Jurkat, Clone E6-1 (cell line): ENCODE measurements around the gene NYAP1.
A peak's percentile ranks its signal among the peaks of the same experiment; 100 is the strongest.
"Not testable (repeated sequence)": the region's sequence is repeated elsewhere in the genome, so short reads cannot be mapped to it uniquely, and the experiment has no call there.

Experiments
- DNase-seq: peaks from one replicate; pipeline ENCODE4 v3.0.0-alpha.2; 2011; ENCODE audit warnings: low read depth, low spot score
- H3K4me3 ChIP-seq: 2 replicates; pipeline ENCODE4 v1.5.1; 2011; ENCODE audit warnings: mild to moderate bottlenecking, low read length, control low read depth, moderate library complexity

Gene NYAP1

GRCh38 chr7:100500743-100501142, 17.0 kb downstream of the NYAP1 start:
- H3K4me3 ChIP-seq, DNase-seq: not testable (repeated sequence)

- H3K4me3 ChIP-seq, DNase-seq: not testable (repeated sequence)
These were observed 20.3 kb downstream of the NYAP1 start for GRCh38 chr7:100504031-100504430.

- DNase-seq: no peak
- H3K4me3 ChIP-seq: no peak overlapping the region
These were observed 21.3 kb downstream of the NYAP1 start for GRCh38 chr7:100504887-100505611.

- H3K4me3 ChIP-seq: no peak overlapping the region
- peak; percentile 6 for DNase-seq
These were observed 22.7 kb downstream of the NYAP1 start for GRCh38 chr7:100506356-100506923.

GRCh38 chr7:100509231-100509630, 25.5 kb downstream of the NYAP1 start:
- no peak overlapping the region for H3K4me3 ChIP-seq
- no peak for DNase-seq

- no peak for DNase-seq
These were observed 26.9 kb downstream of the NYAP1 start for GRCh38 chr7:100510437-100511239.

GRCh38 chr7:100513212-100513810, 29.6 kb downstream of the NYAP1 start:
- no peak for DNase-seq
- no peak overlapping the region for H3K4me3 ChIP-seq

More at GRCh38 chr7:100510437-100511239, 26.9 kb downstream of the NYAP1 start:
- no peak overlapping the region for H3K4me3 ChIP-seq

- no peak overlapping the region for H3K4me3 ChIP-seq
- no peak for DNase-seq
These were observed 31.4 kb downstream of the NYAP1 start for GRCh38 chr7:100515072-100515532.

GRCh38 chr7:100516135-100516812, 32.5 kb downstream of the NYAP1 start:
- H3K4me3 ChIP-seq: no peak overlapping the region
- DNase-seq: peak; percentile 84

GRCh38 chr7:100517305-100517704, 33.6 kb downstream of the NYAP1 start:
- no peak overlapping the region for H3K4me3 ChIP-seq
- no peak for DNase-seq

- no peak overlapping the region for H3K4me3 ChIP-seq
These were observed 35.9 kb downstream of the NYAP1 start for GRCh38 chr7:100519580-100519979.

GRCh38 chr7:100520138-100520537, 36.4 kb downstream of the NYAP1 start:
- no peak overlapping the region for H3K4me3 ChIP-seq
- DNase-seq: no peak

More at GRCh38 chr7:100519580-100519979, 35.9 kb downstream of the NYAP1 start:
- no peak for DNase-seq

- DNase-seq: no peak
- no peak overlapping the region for H3K4me3 ChIP-seq
These were observed 37.3 kb downstream of the NYAP1 start for GRCh38 chr7:100521076-100521475.

- not testable (repeated sequence) for H3K4me3 ChIP-seq, DNase-seq
These were observed 38.3 kb downstream of the NYAP1 start for GRCh38 chr7:100521909-100522593.

GRCh38 chr7:100523192-100523591, 39.5 kb downstream of the NYAP1 start:
- not testable (repeated sequence) for DNase-seq, H3K4me3 ChIP-seq

GRCh38 chr7:100528108-100528866, 44.6 kb downstream of the NYAP1 start:
- not testable (repeated sequence) for H3K4me3 ChIP-seq, DNase-seq

- no peak for DNase-seq
- H3K4me3 ChIP-seq: no peak overlapping the region
These were observed 48.7 kb downstream of the NYAP1 start for GRCh38 chr7:100532165-100533022.
